ENCODE results near the gene TBCK. TPM values are rescaled to one million over a fixed set of nuclear protein-coding genes. Genes with fewer than 3 reads are reported as not detected.

TBCK gene
- total and polyA plus RNA-seq, 2 of the 13 experiments (the other 11 are each of a cell fraction or from before 2014, with no cell fraction given): 51.0 to 62.4 TPM

GRCh38 chr4:106315968-106316772 is at the start of gene TBCK, which contains the start of gene AIMP1 (continued):
- TF ChIP-seq PRMT3 (CRISPR knock-in tag; IDR thresholded peaks at IDR 0.05; ENCODE audit: borderline replicate concordance, low read depth) (peak; percentile 32; the same call in 1 of the 2 replicates), CEBPG (CRISPR knock-in tag; IDR thresholded peaks at IDR 0.05) (no peak), ZNF75D (CRISPR knock-in tag; IDR thresholded peaks at IDR 0.05; ENCODE audit: borderline replicate concordance) (no peak), MXD1 (CRISPR knock-in tag; IDR thresholded peaks at IDR 0.05) (no peak), JUNB (CRISPR knock-in tag; IDR thresholded peaks at IDR 0.05; ENCODE audit: borderline replicate concordance) (no peak), CENPT (CRISPR knock-in tag; IDR thresholded peaks at IDR 0.05; ENCODE audit: low read depth) (no peak), SNRNP70 (IDR thresholded peaks at IDR 0.05; ENCODE audit: low read depth, low read length) (no peak), SMAD9 (CRISPR knock-in tag; IDR thresholded peaks at IDR 0.05) (no peak), POLR2G (IDR thresholded peaks at IDR 0.05; ENCODE audit: low read depth, low read length) (peak; percentile 93), DMTF1 (CRISPR knock-in tag; IDR thresholded peaks at IDR 0.05) (no peak), STAT6 (CRISPR knock-in tag; IDR thresholded peaks at IDR 0.05; ENCODE audit: borderline replicate concordance) (peak; percentile 69; the same call in 1 of the 2 replicates), ZNF407 (CRISPR knock-in tag; IDR thresholded peaks at IDR 0.05; ENCODE audit: not compliant biosample characterization) (peak; percentile 71), ELF3 (CRISPR knock-in tag; IDR thresholded peaks at IDR 0.05) (peak; percentile 67), FLYWCH1 (CRISPR knock-in tag; IDR thresholded peaks at IDR 0.05) (no peak), HNRNPL (IDR thresholded peaks at IDR 0.05; ENCODE audit: low read depth, low read length) (peak; percentile 81)
